Activated T-cell treated with anti-CD3 and anti-CD28 coated beads for 24 hours (primary cell): Measurements from ENCODE around the gene TAF3.

Experiments used
- DNase-seq: peaks from one replicate; pipeline ENCODE4 v3.0.0-alpha.2; 2020; ENCODE audit warnings: low read depth

Gene TAF3

DNA sequence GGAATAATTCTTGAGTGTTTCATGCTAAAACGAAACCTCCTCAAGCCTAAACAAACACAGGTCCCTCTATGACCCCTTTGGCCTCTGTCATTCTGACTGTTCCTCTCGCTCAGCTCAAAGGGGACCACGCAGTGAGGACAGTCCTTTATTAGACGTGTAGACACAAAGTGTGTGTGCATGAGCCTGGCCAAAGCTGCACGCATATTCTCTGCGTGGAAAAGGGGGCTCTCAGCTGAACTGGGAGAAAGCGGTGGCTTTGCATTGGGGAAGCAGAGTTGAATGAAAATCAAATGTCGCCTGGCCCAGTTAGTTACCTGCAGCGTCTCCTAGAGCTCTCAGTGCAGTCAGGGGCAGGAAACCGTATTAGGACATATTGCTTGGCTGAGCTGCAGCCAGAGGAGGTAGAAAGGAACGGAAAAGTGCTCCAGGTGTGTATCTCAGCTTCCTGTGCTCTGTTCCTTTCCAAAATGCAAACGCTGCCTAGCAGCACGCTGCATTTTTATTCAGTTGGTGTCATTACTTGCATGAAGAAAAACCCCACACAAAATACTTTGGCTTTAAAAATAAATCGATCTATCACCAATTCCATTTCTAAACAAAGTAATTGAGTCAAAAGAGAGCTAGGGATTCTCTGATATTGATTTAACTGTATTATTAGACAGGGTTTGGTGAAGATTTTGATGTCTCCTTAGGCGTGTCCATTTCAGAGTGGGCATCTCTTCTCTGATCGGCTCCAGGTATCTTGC lies 241.1 kb downstream of the TAF3 start:
- DNase-seq = no peak

DNA sequence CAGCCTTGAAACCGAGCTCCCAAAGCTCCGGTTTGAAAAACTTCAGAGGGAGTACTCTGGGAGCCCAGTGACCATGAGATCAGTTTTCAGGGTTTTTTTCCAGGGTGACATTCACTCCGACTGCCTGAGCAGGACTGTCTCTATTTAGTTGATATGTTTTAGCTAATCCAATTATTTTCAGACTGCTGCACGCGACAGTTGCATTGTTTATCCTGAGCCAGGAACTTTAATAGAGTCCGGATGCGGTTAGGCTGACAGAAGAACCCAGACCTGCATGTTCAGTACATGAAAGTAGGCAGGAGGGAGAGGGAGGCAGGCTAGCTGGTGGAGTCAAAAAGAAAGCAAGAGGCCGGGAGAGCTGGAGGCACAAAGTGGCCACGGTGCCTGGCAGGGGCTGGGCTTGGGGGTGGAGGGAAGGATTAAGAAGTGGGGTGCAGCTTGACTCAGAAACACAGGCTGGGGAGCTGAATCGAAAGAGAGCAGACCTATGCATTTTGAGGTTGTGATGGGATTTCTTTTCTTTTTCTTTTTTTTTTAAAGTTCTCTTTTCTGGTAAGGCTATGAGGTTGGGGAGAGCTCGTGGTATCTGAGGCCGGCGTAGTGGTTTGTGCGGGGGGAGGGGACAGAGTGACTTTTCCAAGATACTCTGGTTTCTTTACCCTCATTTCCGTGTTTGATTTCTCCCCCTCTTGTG lies 241.9 kb downstream of the TAF3 start:
- DNase-seq = peak; percentile 55

DNA sequence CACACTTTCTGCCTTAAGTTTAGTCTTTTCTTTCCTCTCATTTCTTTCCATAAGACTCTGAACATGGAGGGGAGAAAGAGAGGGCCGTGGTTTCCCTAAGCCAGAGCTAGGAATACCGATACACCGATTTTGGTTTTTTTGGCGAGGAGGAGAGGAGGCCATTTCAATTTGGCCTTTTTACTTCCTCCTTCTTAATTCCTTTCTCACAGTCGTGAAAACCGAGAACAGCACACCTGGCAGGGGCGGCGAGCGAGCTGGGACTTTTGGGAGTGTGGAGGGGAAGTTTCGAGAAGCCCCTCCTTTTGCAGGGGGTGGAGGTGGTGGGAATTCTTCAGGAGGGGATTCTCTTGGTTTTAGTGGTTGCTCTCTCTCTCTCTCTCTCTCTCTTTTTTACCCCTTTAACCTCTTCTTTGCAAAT lies 242.4 kb downstream of the TAF3 start:
- no peak for DNase-seq

DNA sequence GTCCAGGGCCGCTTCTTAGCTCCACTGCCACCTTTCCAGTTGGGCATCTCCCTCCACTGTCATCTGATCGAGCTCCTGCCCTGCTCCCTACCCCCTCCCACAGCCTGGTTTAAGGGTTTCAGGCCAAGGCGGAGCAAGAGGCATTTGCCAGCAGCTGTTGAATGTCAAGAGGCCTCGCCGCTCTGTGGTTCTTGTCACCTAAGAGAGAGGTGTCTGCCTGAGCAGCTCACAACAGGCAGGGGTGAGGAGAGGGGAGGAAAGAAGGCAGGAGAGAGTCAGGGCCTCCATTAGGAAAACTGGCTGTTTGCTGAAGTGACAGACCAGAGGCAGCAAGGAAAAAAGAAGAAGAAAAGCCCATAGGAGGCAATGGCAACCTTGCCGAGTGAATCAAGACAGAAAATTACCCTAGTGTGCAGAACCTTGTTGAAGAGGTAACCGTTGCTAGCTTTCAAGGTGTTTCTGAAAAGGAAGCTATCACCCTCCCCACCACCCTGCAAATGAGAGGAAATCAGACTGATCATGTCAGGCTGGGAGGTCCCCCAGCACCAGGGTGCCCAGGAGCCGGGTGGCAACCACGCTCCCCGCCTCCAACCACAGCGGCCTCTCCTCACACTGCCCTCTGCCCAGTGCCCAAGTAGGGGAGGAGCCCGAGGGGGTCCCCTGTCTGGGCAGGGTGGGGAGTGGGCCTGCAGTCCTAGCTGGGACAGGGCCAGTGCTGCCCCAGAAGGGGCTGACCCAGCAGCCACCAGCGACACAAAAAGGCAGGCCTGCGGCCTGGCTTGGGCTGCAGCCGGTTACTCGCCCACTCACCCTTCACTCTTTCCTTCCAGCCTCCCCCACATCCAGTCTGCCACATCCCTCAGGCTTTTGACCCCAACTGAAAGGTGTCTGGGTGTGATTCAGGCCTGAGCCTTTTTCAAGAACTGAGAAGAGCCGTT lies 243.2 kb downstream of the TAF3 start:
- peak; percentile 52 for DNase-seq

DNA sequence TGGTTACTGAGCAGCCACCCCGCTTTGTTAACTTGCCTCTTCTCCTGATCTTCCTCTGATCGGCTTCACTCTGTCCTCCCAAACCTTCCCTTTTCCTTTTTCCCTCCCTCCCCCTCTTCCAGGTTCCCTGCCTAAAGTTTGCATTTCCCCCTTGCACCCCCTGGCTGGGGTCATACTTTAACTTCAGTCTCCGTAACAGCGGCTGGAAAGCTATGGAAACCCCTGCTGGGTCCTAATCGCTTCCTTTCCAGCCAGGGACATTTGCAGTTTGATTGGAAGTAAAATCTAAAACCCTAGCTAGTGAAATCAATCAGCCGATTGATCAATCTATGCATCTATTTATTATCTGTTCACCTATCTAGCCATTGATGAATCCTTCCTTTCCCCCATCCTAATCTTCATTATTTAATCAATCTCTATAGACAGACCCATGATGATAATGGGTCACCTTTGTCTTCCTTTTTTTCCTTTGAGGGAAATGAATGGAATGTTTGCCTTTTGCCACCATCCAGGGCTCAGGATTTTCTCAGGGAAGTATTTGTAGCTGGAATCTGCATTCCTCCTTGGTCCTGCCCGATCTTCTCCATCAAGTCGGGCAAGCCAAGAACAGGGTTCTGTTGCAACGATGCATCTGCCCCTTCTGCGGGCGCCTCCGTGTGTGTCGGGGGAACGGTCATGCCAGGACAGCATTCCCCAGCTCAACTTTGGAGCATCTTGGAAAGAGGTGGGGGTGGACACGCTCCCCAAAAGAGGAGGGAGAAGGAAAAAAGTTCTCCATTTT lies 245.0 kb downstream of the TAF3 start:
- DNase-seq = no peak

DNA sequence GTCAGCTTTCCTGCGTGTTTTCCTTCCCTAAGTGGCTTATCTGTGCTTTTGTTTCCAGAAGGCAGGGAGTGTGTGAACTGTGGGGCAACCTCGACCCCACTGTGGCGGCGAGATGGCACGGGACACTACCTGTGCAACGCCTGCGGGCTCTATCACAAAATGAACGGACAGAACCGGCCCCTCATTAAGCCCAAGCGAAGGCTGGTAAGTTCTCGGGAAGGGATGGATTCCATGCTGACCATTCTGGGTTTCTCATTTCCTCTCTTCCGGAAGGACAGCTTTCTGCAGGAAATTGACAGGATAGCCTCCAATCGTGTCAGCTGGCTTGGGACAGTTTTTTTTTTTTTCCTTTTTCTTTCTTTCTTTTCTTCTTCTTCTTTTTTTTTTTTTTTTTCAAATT lies 245.6 kb downstream of the TAF3 start:
- DNase-seq = no peak

DNA sequence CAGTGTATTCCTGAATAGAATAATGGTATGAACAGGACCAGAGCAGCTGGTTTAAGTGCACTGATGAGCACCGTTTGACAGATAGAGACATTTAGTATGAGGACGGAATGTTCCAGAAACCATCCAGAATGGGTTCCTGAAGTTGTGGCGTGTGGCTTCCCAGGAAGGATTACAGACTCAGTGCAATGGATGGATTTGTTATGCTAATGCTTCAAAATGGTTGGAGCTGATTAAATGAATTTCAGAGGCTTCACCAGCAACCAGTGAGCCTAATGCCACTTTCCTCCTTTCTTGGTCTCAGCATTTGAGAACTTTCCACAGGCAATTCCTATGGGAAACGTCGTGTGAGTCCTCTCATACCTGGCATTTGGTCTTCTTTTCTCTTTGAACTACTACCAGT lies 246.1 kb downstream of the TAF3 start:
- no peak for DNase-seq

DNA sequence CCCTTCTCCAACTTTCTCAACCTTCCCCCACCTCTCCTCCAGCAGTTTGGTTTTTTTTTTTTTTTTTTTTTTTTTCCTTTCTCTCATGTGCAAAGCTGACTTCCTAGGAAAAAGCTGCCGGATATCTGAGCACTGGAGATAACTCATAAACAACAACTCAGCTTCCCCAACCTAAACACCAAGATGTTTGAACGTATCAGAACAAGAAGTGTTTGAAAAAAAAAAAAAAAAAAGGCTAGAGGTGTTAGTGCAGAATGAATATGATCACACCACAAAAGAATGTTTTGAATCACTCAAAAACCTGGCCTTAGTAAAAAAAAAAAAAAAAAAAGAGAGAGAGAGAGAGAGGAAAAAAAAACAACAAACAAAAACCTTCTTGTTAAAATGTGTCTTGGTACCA lies 247.3 kb downstream of the TAF3 start:
- DNase-seq = no peak

DNA sequence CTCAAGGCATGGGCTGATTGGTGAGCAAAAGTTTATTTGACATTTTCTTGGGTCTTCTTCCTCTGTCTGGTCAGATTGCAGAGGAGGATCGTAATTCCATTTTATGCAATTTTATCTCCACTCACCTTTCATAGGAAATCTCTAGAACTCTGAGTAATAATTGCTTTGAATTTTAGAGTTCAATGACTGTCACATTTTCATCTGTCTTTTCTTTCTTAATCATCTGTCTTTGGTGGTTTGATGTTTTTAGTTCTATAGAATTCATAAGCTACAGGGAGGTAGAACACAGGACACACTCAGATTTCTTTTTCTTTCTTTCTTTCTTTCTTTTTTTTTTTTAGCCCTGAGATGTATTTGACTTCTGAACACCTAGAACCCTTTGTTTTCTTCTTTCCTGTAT lies 247.8 kb downstream of the TAF3 start:
- no peak for DNase-seq
